GM21529 (cell line): Measurements from ENCODE around the gene GRIK4.

Experiments used
- ATAC-seq: cut with Tn5 transposase; IDR thresholded peaks from one replicate; pipeline ENCODE4 v1.9.1; 2021; ENCODE audit not compliant: unreplicated experiment

GRIK4 gene

DNA sequence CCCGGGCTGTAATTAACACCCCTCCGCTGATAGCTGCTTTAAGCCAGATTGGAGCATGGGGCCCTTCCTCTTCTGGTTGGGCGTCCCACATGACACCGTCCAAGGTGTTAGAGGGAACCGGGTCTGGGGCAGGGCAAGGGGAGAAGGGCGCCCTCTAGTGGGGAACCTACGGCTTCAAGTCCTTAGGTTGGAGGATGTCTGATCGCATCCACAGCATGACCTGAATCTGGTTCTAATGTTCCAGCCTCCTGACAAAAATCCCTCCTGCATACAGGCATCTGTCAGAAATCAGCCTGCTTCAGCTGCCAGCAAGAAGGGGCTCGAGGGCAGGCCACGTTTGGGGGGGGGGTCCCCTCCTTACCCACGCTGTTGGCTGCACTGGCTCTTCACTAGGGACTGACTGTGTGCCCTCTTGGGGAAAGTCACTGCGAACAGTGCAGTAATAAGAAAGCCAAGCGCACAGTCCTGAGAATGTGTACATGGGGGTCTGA is 418.2 kb downstream of the GRIK4 start:
- ATAC-seq: no peak

GRCh38 chr11:120931057-120931779 is 419.7 kb downstream of the GRIK4 start:
- ATAC-seq: no peak

GRCh38 chr11:120932305-120932915 is 420.9 kb downstream of the GRIK4 start:
- ATAC-seq: no peak

- no peak for ATAC-seq
Observed at GRCh38 chr11:120936356-120936755, 424.8 kb downstream of the GRIK4 start.

DNA sequence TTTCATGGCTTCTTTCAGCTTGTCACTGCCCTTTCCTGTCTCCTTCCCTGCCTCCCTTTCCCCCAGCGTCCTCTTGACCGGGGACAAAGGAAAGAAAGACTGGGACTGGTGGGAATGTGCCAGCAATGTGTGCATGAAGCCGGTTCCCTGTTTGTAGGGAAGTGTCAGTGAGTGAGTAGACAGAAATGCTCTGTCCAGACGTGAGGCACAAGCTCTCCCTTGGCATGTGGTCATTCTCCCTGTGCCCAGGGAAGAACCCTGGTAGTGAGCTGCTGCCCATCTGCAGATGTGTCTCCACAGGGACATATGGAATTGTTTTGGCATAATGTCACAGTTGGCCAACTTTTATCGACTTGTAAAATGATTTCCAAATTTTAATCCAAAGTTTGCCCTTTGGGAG is 426.0 kb downstream of the GRIK4 start:
- ATAC-seq: no peak

DNA sequence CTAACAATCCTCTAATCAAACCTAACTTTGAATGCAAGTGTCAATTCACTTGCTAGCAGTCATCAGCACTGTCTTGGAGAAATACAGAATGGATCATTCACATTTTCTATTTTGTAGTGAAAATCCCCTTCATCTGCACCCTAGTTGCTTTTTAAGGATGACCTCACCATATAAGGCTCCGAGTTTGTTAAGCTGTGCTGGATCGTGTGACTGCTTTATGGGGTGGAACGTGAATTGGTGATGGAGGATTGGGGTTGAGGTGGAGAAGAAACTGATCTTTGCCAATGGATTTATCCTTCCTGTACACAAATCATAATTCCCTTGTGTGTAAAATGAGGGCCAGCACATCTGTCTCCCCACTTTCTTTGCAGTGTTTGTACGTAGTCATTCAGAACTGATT is 426.7 kb downstream of the GRIK4 start:
- no peak for ATAC-seq

DNA sequence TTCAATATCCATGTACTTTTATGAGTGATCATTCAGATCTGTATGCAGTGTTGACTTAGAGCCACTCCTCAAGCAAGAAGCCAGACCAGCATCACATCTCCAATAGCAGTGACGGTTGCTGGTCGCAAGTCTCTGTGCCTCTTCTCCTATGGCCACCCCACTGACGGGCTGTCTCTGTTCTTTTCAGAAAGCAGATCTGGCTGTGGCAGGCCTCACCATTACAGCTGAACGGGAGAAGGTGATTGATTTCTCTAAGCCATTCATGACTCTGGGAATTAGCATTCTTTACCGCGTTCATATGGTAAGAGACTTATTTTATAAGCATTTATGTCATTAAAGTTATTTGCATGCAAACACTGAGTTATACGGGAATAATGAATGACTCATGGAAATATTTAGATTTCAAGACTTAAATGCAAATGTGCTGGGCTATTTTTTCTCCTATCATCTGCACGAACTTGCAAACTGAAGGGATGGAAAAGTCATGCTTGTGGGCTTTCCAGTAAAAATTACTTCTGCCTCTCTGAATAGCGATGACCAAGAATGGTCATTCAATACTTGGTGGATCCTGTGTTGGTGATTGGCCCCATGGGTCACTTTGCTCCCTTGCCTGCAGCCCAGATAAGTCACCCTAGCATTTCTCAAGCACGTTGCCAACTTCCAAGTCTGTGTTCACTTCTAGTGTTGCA is 428.8 kb downstream of the GRIK4 start:
- no peak for ATAC-seq

GRCh38 chr11:120941000-120941399 is 429.5 kb downstream of the GRIK4 start:
- no peak for ATAC-seq

- ATAC-seq: no peak
Observed at GRCh38 chr11:120942701-120943100, 431.2 kb downstream of the GRIK4 start.

DNA sequence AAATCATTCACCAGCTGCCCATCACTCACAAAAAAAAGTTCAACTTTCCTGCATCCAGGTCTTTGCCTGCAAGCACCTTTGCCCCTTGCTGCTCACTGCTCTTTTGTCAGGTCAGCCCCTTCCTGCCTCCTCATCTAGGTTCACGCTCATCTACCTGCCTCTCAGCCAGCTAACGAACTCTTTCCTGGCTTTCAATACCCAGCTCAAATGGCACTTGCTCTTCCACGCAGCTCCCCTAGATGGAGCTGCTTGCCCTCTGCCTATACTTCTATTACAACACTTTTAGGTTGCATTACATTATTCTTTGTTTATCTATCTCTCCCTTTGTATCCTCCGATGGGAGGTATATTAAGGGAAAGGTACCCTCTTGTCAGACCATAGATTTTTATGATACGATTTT is 433.5 kb downstream of the GRIK4 start:
- no peak for ATAC-seq

GRCh38 chr11:120950880-120951279 is 439.3 kb downstream of the GRIK4 start:
- ATAC-seq: no peak

- ATAC-seq: peak; percentile 52
Observed at GRCh38 chr11:120952461-120953434, 441.2 kb downstream of the GRIK4 start.

DNA sequence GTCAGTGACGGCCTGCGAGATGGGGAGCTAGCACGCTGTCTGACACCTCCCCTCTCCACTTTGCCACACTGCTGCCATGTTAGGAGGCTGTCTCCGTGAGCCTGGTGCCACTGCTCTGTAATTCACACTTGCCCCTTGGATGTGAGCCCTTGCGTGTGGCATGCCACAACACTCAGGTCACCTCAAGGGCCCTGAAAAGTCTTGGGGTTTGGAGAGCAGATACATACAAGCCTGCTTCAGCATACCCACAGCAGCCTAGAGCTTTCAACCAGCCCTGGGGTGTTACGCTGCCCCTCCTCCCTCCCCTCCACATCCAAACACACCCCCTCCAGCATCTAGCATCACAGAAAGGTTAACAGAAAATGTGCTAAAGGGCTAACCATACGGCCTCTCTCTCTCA is 442.8 kb downstream of the GRIK4 start:
- no peak for ATAC-seq

GRCh38 chr11:120956710-120957495 is 445.4 kb downstream of the GRIK4 start:
- ATAC-seq: no peak

DNA sequence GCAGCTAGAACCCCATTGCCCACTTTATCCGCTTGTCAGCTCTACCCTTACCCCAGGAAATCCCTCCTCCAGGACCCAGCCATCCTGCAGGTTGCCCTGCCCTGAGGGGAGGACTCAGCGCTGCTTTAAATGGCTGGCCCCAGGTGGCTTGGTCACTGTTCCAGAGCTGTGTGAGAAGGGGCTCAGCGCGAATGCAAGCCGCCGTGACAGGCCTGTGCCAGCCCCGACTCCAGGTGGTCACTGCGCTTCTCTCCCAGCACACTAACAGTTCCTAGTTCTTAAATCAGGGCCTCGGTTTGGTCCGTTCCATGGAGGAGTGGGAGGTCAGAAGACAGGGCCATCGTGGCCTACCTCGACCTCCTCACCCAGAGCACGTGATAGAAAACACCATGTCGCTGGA is 446.6 kb downstream of the GRIK4 start:
- no peak for ATAC-seq

- no peak for ATAC-seq
Observed at GRCh38 chr11:120959189-120959588, 447.6 kb downstream of the GRIK4 start.

- ATAC-seq: no peak
Observed at GRCh38 chr11:120964857-120965256, 453.3 kb downstream of the GRIK4 start.

- no peak for ATAC-seq
Observed at GRCh38 chr11:120966840-120967239, 455.3 kb downstream of the GRIK4 start.

DNA sequence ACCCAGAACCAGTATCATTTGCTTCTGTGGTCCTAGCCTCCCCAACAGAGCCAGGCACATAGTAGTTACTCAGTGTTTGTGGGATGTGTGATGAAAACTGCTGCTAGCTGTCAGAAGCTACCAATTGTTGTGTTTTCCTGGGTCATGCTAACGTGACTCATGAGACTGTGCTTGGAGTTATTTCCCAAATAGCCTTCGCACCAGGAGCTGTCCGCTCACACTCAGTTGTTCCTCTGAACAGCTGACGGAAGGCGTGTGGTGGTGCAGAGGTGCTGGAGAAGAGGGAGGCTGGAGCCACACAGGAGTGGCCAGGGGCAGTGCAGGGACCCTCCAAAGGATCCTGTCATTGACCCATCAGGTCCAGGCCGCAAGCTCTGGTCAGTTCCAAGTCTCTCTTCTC is 458.4 kb downstream of the GRIK4 start:
- ATAC-seq: no peak

DNA sequence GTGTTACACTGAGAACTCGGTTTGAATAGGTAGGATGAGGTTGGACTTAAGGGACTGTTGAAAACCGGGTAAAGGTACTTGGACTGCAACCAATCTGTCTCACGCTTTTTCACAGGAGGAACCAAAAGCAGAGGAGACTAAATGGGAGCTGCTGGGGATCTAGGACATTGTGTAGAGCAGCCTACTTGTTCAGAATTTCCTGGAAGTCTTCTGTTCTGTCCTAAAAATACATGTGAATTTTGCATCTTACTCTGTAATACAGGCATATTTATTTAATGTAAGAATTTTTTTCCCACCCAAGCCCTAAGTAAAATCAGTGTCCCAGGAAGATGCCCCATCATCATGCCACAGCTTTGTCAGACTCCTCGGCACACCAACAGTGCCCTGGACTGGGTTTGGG is 460.3 kb downstream of the GRIK4 start:
- no peak for ATAC-seq
